Measurements from ENCODE around the gene KCNK17.

- TF ChIP-seq CTCF (IDR thresholded peaks at IDR 0.05) (no peak), POLR2A (IDR thresholded peaks at IDR 0.05) (no peak)
Measured at GRCh38 chr6:39266375-39266774, 47.8 kb downstream of the KCNK17 start.
